NCI-H2171 treated with DMSO at 0.1 percent for 48 hours (cell line): Measurements from ENCODE around the gene ALPL.

Experiments used
- DNase-seq: peaks from one replicate; lab custom pipeline; 2025; lab: John Stamatoyannopoulos, UW

Gene ALPL

DNA sequence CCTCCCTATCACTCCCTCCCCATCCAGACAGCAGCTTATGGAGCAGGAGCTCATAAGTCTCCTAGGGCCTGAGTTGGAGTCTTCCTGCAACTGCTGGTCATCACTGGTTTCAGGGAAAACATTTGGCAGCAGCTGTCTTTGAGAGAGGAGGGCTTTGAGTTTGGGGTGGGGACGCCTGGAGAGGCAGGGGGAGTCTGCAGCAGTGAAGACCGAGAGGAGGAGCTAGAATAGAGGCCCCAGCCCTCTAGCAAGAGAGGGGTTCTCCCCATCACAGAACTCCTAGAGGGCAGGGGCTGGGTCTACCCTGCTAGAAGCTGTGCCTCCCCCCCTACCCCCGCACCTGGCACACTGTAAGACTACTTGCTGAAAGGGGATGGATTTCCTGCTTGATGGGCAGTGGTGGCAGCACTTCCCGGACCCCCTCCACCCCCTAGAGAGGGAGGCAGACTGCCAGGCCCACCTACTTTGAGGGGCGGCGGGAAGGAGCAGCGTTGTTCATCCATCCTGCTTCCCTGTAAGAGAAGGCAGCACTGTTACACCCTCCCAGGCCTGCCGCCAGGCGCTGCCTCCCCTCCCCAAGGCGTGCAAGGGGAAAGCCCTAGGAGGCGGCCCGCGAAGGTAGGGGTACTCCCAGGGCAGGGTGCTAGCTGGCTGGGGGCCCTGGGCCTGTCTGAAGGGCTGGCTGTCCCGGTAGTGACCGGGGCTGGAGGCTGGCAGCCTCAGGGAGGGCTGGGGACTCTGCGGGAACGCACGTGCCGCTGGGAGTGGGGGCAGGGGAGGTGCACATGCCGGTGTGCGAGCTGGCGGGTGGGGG, 109.5 kb downstream of the ALPL start:
- DNase-seq, result no peak

- DNase-seq, result no peak
These were observed 110.2 kb downstream of the ALPL start for GRCh38 chr1:21619375-21619947.

DNA sequence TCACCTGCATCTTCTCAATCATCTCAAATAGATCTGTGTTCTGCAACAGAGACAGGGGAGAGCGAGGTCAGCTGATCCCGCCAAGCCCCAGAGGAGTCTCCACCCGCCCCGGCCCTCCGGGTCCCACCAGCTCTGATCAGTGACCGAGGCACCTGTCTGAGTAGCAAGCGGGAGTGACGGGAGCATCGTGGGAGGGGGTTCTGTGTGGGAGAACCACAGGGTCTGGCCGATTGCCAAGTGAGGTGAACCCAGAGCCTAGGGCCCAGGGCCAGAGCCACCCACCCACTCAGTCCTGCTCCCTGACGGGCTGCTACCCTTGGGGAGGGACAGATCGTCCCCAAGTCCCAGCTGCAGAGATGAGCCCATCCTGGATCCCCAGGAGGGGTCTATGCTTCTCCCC, 110.8 kb downstream of the ALPL start:
- DNase-seq, result no peak

DNA sequence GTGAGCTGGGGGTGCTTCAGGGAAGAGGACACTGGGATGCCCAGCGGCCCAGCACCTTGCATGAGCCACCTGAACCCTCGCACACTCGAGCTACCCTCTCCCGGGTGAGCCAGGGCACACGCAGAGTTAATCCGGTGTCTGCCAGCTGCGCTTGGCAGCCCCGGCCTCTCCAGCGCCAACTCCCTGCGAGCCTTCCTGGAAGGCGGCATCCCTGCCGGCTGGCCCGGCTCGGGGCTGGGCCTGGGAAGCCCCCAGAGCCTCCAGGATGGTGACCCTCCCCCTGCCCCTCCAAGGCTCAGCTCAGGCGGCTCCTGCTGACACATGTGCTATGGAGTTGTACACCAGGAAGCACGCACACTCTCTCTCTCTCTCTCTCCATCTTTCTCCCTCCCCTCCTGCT, 111.3 kb downstream of the ALPL start:
- DNase-seq, result peak; percentile 38

DNA sequence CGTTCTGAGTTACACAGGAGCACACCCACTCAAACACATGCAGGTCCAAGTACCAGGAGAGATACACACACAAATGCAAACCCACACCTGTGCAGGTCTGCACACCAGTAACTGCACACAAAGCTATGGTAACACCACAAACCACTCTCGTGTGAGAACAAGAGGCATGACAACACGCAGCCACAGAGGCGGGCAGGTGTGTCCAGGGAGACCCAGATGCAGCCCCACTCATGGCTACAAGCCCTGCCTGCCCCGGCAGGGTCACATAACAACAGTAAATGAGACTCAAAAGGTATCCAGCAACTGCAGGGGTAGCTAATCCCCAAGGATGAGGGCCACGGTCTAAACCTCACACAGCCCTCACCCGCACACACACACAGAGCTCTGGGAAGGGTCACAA, 111.8 kb downstream of the ALPL start:
- no peak for DNase-seq

DNA sequence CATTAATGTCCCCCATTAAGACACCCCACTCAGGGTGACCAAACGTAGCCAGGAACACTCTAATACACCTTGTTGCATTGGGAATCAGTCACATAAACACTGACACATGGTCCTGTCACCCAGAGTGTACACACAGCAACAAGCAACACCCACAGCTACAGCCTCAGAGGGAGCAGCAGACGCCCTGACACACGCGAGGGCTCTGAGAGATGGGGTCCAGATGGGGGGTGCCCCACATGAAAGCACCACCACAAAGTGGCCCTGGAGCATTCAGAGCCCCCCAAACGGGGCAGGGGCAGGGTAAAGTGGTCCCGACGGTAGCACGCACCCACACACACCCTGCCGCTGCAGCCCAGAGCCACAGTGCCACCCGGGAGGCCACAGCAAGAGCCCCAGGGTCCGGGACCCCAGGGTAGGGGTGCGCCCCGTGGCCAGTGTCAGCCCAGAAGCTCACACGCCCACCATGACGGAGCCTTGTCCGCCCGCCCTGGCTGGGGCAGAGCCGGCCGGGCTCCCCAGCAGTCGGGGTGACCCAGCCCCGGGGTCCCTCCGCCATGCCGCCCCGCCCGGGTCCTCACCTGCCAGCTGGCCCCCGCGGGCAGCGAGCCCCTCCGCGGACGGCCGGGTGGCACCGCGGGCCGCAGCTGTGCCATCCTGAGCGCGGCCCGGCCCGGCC, 112.7 kb downstream of the ALPL start:
- no peak for DNase-seq

DNA sequence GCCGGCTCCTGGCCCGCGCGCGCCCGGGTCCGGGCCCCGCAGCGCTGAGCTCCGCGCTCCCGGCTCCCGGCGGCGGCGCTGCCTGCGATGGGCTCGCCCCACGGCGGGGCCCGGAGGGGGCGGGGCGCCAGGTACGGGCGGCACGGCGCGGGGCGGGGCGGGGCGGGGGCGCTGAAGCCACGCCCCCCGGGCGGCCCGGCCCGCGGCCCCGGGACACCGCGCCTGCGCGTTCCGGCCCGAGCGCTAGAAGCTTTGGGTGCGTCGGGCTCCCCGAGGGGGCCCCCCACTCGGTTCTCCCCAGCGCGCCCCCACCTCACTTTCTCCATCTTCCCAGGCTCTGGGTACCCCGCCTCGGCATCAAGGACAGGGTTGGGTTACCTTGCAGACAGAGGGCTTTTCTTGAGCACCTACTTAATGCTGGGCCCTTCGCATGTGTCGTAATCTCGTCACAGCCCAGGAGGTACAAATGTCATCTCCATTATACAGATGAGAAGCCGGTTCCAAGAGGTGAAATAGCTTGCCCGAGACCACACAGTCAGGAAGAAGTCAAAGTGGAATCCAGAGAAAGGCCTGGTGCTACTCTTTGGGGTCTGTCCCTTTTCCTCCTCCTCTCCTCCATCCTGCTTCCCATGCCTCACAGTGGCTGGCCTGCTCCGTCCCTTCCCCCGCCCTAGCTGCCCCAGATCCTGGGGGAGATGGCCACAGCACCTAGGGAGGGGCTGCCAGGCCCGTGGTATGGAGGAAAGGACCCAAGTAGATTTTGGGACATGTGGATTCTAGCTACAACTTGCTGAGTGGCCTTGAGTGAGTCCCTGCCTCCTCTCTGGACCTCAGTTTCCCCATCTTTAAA, 113.5 kb downstream of the ALPL start:
- DNase-seq, result peak; percentile 35

DNA sequence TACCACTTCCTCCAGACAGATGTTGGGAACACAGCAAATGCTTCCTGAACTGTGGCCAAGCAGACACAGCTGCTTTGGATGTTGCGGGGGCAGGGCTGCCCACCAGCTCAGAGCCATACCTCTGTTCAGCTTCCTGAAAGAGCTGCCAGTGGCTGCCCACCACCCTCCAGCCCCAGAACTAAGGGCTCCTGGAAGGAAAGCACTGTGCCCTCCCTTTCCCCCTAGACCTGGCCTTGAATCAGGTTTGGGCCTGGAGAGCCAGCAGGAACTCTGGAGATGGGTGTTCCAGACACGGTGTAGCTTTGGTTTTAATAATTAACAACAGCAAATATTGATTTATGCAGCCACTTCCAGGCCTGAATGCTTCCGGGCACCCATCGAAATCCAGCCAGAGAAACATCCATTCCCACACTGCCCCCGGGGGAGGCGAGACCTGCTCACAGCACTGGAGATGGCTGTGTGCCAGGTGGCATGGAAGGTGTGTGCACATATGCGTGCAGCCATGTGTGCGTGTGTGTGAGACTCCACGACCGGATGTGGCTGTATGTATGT, 114.3 kb downstream of the ALPL start:
- peak; percentile 26 for DNase-seq

- no peak for DNase-seq
These were observed 115.6 kb downstream of the ALPL start for GRCh38 chr1:21624571-21625389.

DNA sequence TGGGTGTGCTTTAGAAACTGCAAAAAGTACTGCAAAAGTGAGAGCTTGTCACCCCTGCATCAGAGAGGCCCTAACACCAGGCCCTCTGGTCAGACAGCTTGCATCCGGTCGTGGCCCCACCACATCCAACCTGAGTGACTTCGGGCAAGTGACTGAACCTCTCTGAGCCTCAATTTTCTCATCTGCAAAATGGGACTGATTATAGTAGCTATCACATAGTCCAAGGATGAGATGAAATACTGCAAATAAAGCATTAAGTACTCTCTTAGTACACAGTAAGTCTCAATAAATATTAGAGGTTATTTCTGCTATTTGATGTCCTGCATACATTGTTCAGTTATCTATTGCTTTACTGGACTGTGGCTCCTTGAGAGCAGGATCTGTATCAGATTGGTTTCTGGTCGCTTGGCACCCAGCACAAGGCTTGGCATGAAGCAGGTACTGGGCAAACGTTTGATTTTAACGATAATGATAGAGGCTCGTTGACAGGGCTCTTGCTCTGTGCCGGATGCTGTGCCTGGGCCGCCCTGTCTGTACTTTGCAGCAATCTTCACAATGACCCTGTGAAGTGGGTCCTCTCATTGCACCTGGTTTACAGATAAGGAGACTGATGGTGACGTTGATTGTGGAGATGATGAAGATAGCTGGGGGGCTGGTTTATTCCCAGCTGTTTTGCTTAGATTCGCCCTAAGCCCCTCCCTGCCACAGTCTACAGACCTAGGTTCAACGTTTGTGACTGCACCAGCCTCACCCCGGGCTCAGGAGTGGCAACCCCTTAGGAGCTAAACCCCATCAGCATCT, 116.4 kb downstream of the ALPL start:
- no peak for DNase-seq

DNA sequence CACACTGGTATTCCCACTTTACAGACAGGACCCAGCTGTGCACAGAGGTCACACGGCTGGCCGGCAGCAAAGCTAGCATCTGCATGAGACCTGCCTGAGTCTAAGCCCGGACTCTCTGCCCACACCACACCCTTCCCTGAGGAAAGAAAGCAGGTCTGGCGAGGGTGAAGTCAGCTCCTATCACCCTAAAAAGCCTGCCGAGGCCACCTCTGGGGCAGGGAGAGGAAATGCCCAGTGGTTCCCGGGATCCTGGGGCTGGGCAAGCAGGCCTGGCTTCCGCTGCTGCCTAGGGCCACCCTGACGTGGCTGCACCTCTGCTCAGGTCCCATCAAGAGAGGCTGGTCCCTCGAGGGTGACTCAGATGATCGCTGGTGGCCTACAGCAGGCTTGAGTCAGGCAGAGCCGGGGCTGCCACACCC, 117.7 kb downstream of the ALPL start:
- no peak for DNase-seq
